Measurements from ENCODE around the gene POLQ. TPM values are rescaled to one million over a fixed set of nuclear protein-coding genes. Genes with fewer than 3 reads are reported as not detected.
"Not testable (repeated sequence)": the region's sequence is repeated elsewhere in the genome, so short reads cannot be mapped to it uniquely, and the experiment has no call there.

The POLQ gene
- polyA plus RNA-seq, 4 donors, result 0.22 to 4.2 (median 1.8) TPM; not detected in 1

- no peak overlapping the region for H3K27ac ChIP-seq (ENCODE audit: low read depth in 1 of 3, low read length in 2 of 3)
- H3K27me3 ChIP-seq (ENCODE audit: control insufficient read depth in 3 of 3, insufficient read depth in 3 of 3, low read length in 3 of 3), result no peaks in the 10 kb centered on the region
- no peak overlapping the region for H3K4me3 ChIP-seq (ENCODE audit: low read depth in 1 of 3, low read length in 3 of 3)
- no peak for FAIRE-seq
- peak in 1 of 2 donors; percentile 16 for DNase-seq
- 61 to 80% (median 74%) methylated on average over 2 of the region's 2 CpGs for WGBS, 3 donors
- H3K9me3 ChIP-seq (ENCODE audit: control insufficient read depth in 2 of 2, insufficient read depth in 1 of 2, low read depth in 1 of 2, low read length in 1 of 2), result no peaks in the 10 kb centered on the region
- H3K36me3 ChIP-seq (ENCODE audit: control insufficient read depth in 3 of 3, insufficient read depth in 2 of 3, low read depth in 1 of 3, low read length in 3 of 3), result peaks cover 0 to 7% (median 0%) of the 10 kb centered on the region in 3 donors
- H3K4me1 ChIP-seq (ENCODE audit: control insufficient read depth in 3 of 3, insufficient read depth in 2 of 3, low read depth in 1 of 3, low read length in 2 of 3), result no peaks in the 10 kb centered on the region
These were observed 78.7 kb downstream of the POLQ start for GRCh38 chr3:121467085-121467484.

DNA sequence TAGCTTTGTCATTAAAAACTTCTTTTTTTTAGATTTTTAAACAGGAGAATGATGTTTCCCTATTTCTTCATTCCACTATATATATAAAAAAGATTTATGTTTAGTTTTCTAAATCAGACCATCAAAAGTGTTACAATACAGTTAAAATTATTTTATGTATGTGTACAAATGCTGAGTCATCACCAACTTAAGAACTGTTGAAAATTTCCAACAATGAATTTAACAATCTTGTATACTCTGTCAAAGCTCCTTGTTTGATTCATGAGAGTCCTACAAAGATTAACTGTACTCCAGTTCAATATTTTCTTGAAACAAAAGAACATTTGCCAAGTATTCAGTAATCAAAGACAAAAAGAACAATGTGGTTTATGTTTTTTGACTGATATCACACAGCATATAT, 82.0 kb downstream of the POLQ start:
- DNase-seq (no peak), FAIRE-seq (no peak)
- H3K9me3 ChIP-seq (ENCODE audit: control insufficient read depth in 2 of 2, insufficient read depth in 1 of 2, low read depth in 1 of 2, low read length in 1 of 2), result no peaks in the 10 kb centered on the region
- H3K27me3 ChIP-seq (ENCODE audit: control insufficient read depth in 3 of 3, insufficient read depth in 3 of 3, low read length in 3 of 3), result no peaks in the 10 kb centered on the region
- no peaks in the 10 kb centered on the region for H3K4me1 ChIP-seq (ENCODE audit: control insufficient read depth in 3 of 3, insufficient read depth in 2 of 3, low read depth in 1 of 3, low read length in 2 of 3)
- no peak overlapping the region for H3K4me3 ChIP-seq (ENCODE audit: low read depth in 1 of 3, low read length in 3 of 3)
- H3K36me3 ChIP-seq (ENCODE audit: control insufficient read depth in 3 of 3, insufficient read depth in 2 of 3, low read depth in 1 of 3, low read length in 3 of 3), result peaks cover 0 to 7% (median 0%) of the 10 kb centered on the region in 3 donors
- H3K27ac ChIP-seq (ENCODE audit: low read depth in 1 of 3, low read length in 2 of 3), result no peak overlapping the region

- Histone ChIP-seq H3K9me3 (ENCODE audit: control insufficient read depth in 2 of 2, insufficient read depth in 1 of 2, low read depth in 1 of 2, low read length in 1 of 2) (no peaks in the 10 kb centered on the region), H3K4me3 (ENCODE audit: low read depth in 1 of 3, low read length in 3 of 3) (no peak overlapping the region), H3K4me1 (ENCODE audit: control insufficient read depth in 3 of 3, insufficient read depth in 2 of 3, low read depth in 1 of 3, low read length in 2 of 3) (no peaks in the 10 kb centered on the region), H3K36me3 (ENCODE audit: control insufficient read depth in 3 of 3, insufficient read depth in 2 of 3, low read depth in 1 of 3, low read length in 3 of 3) (peaks cover 0 to 7% (median 0%) of the 10 kb centered on the region in 3 donors), H3K27me3 (ENCODE audit: control insufficient read depth in 3 of 3, insufficient read depth in 3 of 3, low read length in 3 of 3) (no peaks in the 10 kb centered on the region), H3K27ac (ENCODE audit: low read depth in 1 of 3, low read length in 2 of 3) (no peak overlapping the region)
- FAIRE-seq, result no peak
- WGBS, 3 donors, result 94 to 96% (median 94%) methylated on average over 3 of the region's 3 CpGs
- DNase-seq, result no peak
These were observed 83.2 kb downstream of the POLQ start for GRCh38 chr3:121462565-121462964.

DNA sequence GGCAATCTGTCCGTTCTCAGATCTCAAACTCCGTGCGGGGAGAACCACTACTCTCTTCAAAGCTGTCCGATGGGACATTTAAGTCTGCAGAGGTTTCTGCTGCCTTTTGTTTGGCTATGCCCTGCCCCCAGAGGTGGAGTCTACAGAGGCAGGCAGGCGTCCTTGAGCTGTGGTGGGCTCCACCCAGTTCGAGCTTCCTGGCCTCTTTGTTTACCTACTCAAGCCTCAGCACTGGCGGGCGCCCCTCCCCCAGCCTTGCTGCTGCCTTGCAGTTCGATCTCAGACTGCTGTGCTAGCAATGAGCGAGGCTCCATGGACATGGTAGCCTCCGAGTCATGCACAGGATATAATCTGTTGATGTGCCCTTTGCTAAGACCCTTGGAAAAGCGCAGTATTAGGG, 94.0 kb downstream of the POLQ start:
- FAIRE-seq; H3K36me3 ChIP-seq (ENCODE audit: control insufficient read depth in 3 of 3, insufficient read depth in 2 of 3, low read depth in 1 of 3, low read length in 3 of 3); H3K27me3 ChIP-seq (ENCODE audit: control insufficient read depth in 3 of 3, insufficient read depth in 3 of 3, low read length in 3 of 3); H3K4me1 ChIP-seq (ENCODE audit: control insufficient read depth in 3 of 3, insufficient read depth in 2 of 3, low read depth in 1 of 3, low read length in 2 of 3); H3K4me3 ChIP-seq (ENCODE audit: low read depth in 1 of 3, low read length in 3 of 3); DNase-seq; H3K27ac ChIP-seq (ENCODE audit: low read depth in 1 of 3, low read length in 2 of 3); H3K9me3 ChIP-seq (ENCODE audit: control insufficient read depth in 2 of 2, insufficient read depth in 1 of 2, low read depth in 1 of 2, low read length in 1 of 2): not testable (repeated sequence)
- WGBS, 3 donors, result 87 to 92% (median 90%) methylated on average over 12 of the region's 12 CpGs

DNA sequence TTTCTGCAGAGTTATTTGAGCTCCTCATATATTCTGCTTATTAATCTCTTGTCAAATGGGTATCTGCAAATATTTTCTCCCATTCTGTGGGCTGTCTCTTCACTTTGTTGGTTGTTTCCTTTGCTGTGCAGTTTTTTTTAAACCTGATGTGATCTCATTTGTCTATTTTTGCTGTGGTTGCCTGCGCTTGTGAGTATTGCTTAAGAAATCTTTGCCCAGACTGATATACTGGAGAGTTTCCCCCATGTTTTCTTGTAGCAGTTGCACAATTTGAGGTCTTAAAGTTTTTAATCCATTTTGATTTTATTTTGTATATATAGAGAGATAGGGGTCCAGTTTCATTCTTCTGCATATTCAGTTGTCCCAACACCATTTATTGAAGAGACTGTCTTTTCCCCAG, 102.3 kb downstream of the POLQ start:
- H3K4me1 ChIP-seq (ENCODE audit: control insufficient read depth in 3 of 3, insufficient read depth in 2 of 3, low read depth in 1 of 3, low read length in 2 of 3), result no peaks in the 10 kb centered on the region
- H3K27me3 ChIP-seq (ENCODE audit: control insufficient read depth in 3 of 3, insufficient read depth in 3 of 3, low read length in 3 of 3), result no peaks in the 10 kb centered on the region
- DNase-seq (no peak), FAIRE-seq (no peak)
- peaks cover 0 to 3% (median 0%) of the 10 kb centered on the region in 3 donors for H3K36me3 ChIP-seq (ENCODE audit: control insufficient read depth in 3 of 3, insufficient read depth in 2 of 3, low read depth in 1 of 3, low read length in 3 of 3)
- H3K27ac ChIP-seq (ENCODE audit: low read depth in 1 of 3, low read length in 2 of 3), result no peak overlapping the region
- no peak overlapping the region for H3K4me3 ChIP-seq (ENCODE audit: low read depth in 1 of 3, low read length in 3 of 3)
- 95 to 100% (median 100%) methylated on average over 1 of the region's 1 CpG for WGBS, 3 donors
- no peaks in the 10 kb centered on the region for H3K9me3 ChIP-seq (ENCODE audit: control insufficient read depth in 2 of 2, insufficient read depth in 1 of 2, low read depth in 1 of 2, low read length in 1 of 2)

GRCh38 chr3:121436641-121437040, 109.1 kb downstream of the POLQ start:
- DNase-seq, result no peak
- Histone ChIP-seq H3K9me3 (ENCODE audit: control insufficient read depth in 2 of 2, insufficient read depth in 1 of 2, low read depth in 1 of 2, low read length in 1 of 2) (no peaks in the 10 kb centered on the region), H3K27ac (ENCODE audit: low read depth in 1 of 3, low read length in 2 of 3) (no peak overlapping the region), H3K4me1 (ENCODE audit: control insufficient read depth in 3 of 3, insufficient read depth in 2 of 3, low read depth in 1 of 3, low read length in 2 of 3) (peaks cover 0 to 2% (median 0%) of the 10 kb centered on the region in 3 donors), H3K27me3 (ENCODE audit: control insufficient read depth in 3 of 3, insufficient read depth in 3 of 3, low read length in 3 of 3) (no peaks in the 10 kb centered on the region), H3K36me3 (ENCODE audit: control insufficient read depth in 3 of 3, insufficient read depth in 2 of 3, low read depth in 1 of 3, low read length in 3 of 3) (peaks cover 0 to 3% (median 0%) of the 10 kb centered on the region in 3 donors), H3K4me3 (ENCODE audit: low read depth in 1 of 3, low read length in 3 of 3) (no peak overlapping the region)
- no peak for FAIRE-seq
- WGBS, 3 donors, result 19 to 73% (median 53%) methylated on average over 3 of the region's 3 CpGs

- H3K36me3 ChIP-seq (ENCODE audit: control insufficient read depth in 3 of 3, insufficient read depth in 2 of 3, low read depth in 1 of 3, low read length in 3 of 3), result peaks cover 0 to 3% (median 0%) of the 10 kb centered on the region in 3 donors
- peaks cover 0 to 2% (median 0%) of the 10 kb centered on the region in 3 donors for H3K4me1 ChIP-seq (ENCODE audit: control insufficient read depth in 3 of 3, insufficient read depth in 2 of 3, low read depth in 1 of 3, low read length in 2 of 3)
- no peak for DNase-seq
- WGBS, 3 donors, result 45 to 77% (median 55%) methylated on average over 2 of the region's 2 CpGs
- no peaks in the 10 kb centered on the region for H3K9me3 ChIP-seq (ENCODE audit: control insufficient read depth in 2 of 2, insufficient read depth in 1 of 2, low read depth in 1 of 2, low read length in 1 of 2)
- no peak for FAIRE-seq
- H3K4me3 ChIP-seq (ENCODE audit: low read depth in 1 of 3, low read length in 3 of 3), result no peak overlapping the region
- no peaks in the 10 kb centered on the region for H3K27me3 ChIP-seq (ENCODE audit: control insufficient read depth in 3 of 3, insufficient read depth in 3 of 3, low read length in 3 of 3)
- H3K27ac ChIP-seq (ENCODE audit: low read depth in 1 of 3, low read length in 2 of 3), result no peak overlapping the region
These were observed 109.7 kb downstream of the POLQ start for GRCh38 chr3:121436074-121436473.

DNA sequence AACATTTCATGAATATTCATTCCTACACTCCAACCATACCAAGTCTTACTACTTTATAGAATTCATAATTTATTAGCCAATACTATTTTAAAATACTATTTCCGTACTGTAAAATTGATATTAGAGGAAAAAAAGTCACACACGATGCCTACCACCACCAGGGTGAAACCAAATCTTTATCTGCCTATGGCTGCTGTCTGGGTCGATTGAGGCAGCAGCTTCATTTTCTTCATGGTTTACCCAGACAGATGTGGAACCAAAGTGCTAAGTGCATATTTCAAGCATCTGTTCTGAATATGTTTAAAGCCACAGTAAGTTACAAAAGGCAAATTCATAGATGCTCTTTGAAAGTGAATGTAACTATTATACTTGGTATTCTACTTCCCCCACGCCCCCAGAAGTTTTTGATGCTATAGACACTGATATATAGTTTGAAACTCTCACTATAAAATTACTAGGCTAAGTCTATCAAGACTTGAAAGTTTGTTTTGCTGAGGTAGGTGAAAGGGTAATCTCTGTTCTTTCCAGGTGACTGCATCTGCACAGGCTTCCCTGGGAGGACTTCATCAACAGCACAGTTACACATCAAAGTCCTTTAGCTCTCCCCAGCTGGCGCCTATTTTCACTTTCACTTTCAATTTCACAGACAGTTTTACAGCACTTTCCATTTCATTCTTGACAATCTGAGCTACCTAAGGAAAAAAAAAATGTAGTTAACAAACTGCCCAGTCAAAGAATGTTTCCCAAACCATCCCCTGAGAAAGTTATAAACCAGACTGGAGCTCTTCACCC, 113.9 kb downstream of the POLQ start:
- H3K27ac ChIP-seq (ENCODE audit: low read depth in 1 of 3, low read length in 2 of 3), result no peak overlapping the region
- no peaks in the 10 kb centered on the region for H3K36me3 ChIP-seq (ENCODE audit: control insufficient read depth in 3 of 3, insufficient read depth in 2 of 3, low read depth in 1 of 3, low read length in 3 of 3)
- WGBS, 3 donors, result 46 to 52% (median 51%) methylated on average over 5 of the region's 5 CpGs
- H3K4me1 ChIP-seq (ENCODE audit: control insufficient read depth in 3 of 3, insufficient read depth in 2 of 3, low read depth in 1 of 3, low read length in 2 of 3), result peaks cover 0 to 2% (median 0%) of the 10 kb centered on the region in 3 donors
- no peaks in the 10 kb centered on the region for H3K27me3 ChIP-seq (ENCODE audit: control insufficient read depth in 3 of 3, insufficient read depth in 3 of 3, low read length in 3 of 3)
- H3K4me3 ChIP-seq (ENCODE audit: low read depth in 1 of 3, low read length in 3 of 3), result no peak overlapping the region
- peak; percentile 85 for FAIRE-seq
- no peaks in the 10 kb centered on the region for H3K9me3 ChIP-seq (ENCODE audit: control insufficient read depth in 2 of 2, insufficient read depth in 1 of 2, low read depth in 1 of 2, low read length in 1 of 2)
- peak; percentile 84 to 91 for DNase-seq
